Stimulated activated CD8-positive, alpha-beta memory T cell treated with anti-CD3 and anti-CD28 coated beads, Interleukin-7, amount 100 ng/mL, for 1 hour (primary cell): Measurements from ENCODE around the gene TMEM132D.

Source experiments
- DNase-seq, 2 donors: peaks; one replicate each; pipeline ENCODE4 v3.0.0-alpha.2; 2020; ENCODE audit warnings: low read depth in 2 of 2

TMEM132D gene

GRCh38 chr12:129729170-129729569 is 174.7 kb downstream of the TMEM132D start:
- DNase-seq, result no peak

- DNase-seq, result no peak
Observed at GRCh38 chr12:129727100-129727499, 176.7 kb downstream of the TMEM132D start.

DNA sequence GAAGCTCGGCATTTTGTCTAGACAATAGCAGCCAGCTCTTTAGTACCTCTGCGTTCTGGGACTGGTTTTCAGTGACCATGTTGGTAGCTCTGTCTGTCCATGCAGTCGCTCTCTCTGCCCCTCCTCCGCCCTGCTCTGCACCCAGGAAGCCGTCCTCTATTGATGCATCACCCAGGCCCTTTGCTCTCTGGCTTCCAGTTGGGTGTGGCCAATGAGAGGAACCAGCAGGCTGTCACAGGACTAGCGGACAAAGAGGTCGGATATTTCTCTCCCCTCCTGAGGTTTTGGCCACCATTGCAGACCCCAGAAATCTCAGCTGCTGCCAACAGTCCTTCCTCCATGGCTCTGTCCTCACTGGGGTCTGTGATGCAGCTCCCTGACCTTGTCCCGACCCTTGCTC is 180.6 kb downstream of the TMEM132D start:
- DNase-seq, result no peak

DNA sequence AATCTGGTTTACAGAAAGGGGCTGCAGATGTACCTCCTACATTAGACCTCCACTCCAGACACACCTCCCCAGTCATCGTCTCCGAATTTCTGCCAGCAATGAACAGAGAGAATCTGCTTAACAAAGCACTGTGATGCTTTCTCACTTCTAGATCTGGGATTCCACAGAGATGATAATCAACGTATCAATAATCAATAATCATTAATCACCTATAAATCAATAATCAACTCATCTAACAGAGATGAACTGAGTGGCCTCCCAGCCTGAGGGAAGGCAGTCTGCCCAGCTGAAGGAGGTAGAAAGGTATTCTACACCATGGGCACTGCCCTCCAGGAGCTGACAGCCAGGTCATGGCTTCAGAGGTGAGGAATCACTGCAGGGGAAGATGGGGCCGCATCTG is 183.2 kb downstream of the TMEM132D start:
- no peak for DNase-seq

- no peak for DNase-seq
Observed at GRCh38 chr12:129719416-129719815, 184.4 kb downstream of the TMEM132D start.

DNA sequence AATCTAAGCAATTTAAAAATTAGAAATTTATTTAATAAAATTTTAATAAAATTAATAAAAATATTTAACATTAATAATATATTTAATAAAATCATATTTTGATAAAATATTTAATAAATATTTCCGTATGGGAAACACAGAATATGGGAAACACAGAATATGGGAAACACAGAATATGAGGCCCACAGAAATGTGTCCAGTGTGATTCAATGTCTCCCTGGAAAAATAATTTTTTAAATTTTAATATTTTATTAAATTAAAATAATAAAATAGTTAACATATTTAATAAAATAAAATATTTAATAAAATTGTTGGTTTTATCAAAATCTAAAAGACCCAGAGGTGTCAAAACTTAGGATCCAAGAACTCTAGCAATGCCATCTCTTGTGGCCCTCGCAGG is 186.4 kb downstream of the TMEM132D start:
- no peak for DNase-seq

- no peak for DNase-seq
Observed at GRCh38 chr12:129716825-129717224, 187.0 kb downstream of the TMEM132D start.

- DNase-seq, result no peak
Observed at GRCh38 chr12:129706716-129707115, 197.1 kb downstream of the TMEM132D start.

- no peak for DNase-seq
Observed at GRCh38 chr12:129704232-129704830, 199.5 kb downstream of the TMEM132D start.

DNA sequence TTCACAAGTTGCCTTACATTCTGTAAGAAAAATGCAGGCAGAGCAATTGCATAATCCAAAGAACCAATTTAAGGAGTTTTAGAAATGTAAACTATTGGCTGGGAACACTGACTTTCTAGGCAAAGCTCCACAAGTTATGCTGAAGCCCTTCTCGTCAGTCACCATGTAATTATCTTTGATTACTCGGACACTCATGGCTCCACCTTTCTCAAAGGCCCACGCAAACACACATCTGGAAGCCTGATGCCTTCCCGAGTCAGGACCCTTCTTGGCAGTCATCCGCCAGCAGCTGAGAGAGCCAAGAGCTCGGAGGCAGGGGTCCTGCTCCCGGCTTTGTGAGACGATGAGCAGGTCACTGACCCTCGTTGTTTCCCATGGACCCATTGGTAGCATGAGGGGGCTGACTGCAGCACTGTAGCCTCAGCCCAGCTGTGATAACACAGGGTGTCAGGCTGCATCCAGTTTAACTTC is 202.2 kb downstream of the TMEM132D start:
- DNase-seq, result no peak

DNA sequence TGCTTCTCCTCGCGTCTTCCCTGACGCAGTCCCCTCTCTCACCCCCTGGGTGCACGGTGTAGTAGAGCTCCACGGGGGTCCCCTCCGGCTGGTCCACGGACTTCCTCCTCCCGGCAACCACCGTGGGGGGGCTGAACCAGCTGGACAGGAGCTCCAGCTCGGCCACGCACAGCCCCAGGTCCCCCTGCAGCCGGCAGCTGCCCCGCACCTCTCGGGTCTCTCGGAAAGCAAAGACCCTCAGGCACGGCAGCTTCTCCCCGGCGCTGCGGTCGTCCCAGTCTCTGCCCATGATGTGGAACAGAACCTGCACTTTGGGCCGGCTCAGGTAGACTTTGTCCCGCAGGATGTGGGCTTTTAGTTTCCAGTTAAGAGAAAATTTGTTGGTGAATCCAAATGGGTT is 203.8 kb downstream of the TMEM132D start:
- DNase-seq, result no peak

DNA sequence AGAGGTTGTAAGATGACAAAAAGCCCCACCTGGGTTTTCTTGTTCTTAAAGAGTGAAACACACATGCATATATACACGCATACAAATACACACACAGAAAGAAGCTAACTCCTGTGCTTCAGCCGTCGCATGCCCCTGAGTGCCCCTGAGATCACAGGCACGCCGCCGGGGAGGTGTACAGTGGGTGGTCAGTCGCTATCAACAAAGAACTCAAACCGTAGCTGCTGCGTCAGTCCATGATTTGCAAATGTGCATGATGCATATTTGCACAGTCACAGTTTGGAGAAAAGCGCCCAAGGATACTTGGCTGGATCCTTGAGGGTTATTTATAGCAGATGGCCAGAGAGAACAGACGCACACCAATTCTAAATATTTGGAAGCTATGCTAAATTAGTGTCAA is 206.9 kb downstream of the TMEM132D start:
- DNase-seq, result no peak

GRCh38 chr12:129696405-129696804 is 207.4 kb downstream of the TMEM132D start:
- no peak for DNase-seq

GRCh38 chr12:129693731-129694130 is 210.1 kb downstream of the TMEM132D start:
- DNase-seq, result no peak

DNA sequence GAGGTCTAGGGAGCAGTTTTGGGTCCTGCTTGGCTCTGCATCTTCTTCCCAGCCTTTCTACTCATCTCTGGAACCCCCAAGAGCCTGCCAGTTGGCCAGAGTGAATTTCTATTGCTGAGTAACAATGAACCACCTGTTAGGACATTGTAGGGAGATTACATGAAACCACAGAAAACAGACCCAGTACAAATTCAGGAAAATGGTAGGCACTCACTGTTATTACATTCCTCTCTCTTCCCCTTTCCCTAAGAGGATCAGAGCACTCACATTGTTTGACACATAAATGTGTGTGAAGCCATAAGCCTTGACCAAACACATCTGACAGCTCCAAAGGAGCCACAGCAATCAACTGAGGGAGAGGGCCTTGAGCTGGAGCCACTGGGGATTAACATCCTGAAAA is 216.1 kb downstream of the TMEM132D start:
- no peak for DNase-seq

- no peak for DNase-seq
Observed at GRCh38 chr12:129681830-129682229, 222.0 kb downstream of the TMEM132D start.

GRCh38 chr12:129681151-129681550 is 222.7 kb downstream of the TMEM132D start:
- no peak for DNase-seq

DNA sequence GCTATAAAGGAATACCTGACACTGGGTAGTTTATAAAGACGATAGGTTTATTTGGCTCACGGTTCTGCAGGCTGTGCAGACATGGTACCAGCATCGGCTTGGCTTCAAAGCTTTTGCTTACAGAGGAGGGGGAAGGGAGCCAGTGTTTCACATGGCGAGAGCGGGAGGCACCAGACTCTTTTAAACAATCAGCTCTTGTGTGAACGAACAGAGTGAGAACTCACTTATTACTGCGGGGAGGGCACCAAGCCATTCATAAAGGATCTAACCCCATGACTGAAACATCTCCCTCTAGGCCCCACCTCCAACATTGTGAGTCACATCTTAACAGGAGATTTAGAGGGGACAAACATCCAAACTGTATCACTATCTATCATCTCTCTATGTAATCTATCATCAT is 227.4 kb downstream of the TMEM132D start:
- DNase-seq, result no peak

- no peak for DNase-seq
Observed at GRCh38 chr12:129675947-129676346, 227.9 kb downstream of the TMEM132D start.

DNA sequence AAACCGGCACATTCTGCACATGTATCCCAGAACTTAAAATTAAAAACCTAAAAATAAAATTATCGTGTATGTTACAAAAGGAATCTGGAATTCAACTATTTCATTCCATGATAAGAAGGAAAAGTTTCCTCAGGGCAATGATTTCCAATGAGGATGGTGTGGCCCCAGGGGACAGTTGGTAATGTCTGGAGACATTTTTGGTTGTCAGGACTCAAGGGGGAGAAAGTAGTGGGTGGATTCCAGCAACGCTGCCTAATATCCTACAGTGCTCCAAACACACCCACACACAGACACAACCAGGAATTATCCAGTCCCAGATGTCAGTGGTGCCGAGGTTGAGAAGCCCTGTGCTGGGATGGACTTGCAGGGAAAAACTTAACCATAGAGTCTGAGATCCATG is 228.3 kb downstream of the TMEM132D start:
- DNase-seq, result no peak

GRCh38 chr12:129673806-129674205 is 230.0 kb downstream of the TMEM132D start:
- DNase-seq, result no peak

DNA sequence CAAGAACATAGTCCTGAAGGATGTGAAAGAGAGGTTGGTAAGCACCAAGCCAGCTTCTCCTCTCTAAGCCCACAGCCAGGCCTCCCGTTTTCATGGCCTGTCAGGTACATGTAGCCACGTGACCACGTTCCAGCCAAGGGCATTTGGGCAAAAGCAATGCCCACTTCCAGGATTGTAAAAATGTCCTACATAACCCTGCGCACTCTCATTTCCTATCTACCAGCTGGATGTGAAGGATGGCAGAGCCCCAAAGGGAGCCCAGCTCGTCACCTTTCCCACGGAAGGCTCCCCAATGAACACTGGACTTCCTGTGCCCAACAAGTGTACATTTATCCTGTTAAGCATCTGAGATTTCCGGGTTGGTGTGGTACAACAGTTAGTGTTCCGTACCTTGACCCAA is 231.7 kb downstream of the TMEM132D start:
- no peak for DNase-seq

- DNase-seq, result no peak
Observed at GRCh38 chr12:129670256-129670920, 233.4 kb downstream of the TMEM132D start.

- no peak for DNase-seq
Observed at GRCh38 chr12:129665414-129665813, 238.4 kb downstream of the TMEM132D start.
